ENCODE data around the gene ASTN1. TPM values are rescaled to one million over a fixed set of nuclear protein-coding genes. Genes with fewer than 3 reads are reported as not detected.

The ASTN1 gene
- total RNA-seq, 2 experiments from 2014 or later, result not detected

DNA sequence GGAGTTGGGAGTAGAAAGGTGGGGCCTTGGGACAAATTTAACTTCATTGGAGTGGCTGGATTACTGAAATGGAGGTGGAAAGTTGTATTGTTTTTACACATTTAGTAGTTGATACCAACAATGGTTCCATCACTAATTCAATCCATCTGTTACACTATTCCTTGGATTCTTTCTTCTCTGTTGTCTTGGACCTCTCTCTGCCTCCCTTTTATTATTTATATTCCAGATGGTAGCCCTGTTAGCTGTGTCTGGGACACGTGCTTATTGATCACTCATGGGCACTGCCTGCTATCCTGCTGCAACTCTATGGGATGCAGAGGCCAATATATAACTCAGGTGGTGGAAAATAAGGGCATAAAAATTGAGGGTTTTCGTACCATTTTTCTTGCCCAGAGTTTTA lies 355.2 kb downstream of the ASTN1 start:
- POLR2A ChIA-PET, result no interaction called here
- Histone ChIP-seq H3K9me3 (ENCODE audit: low read length) (no peaks in the 10 kb centered on the region), H3K4me1 (ENCODE audit: insufficient read depth, low read length, poor library complexity, severe bottlenecking) (no peaks in the 10 kb centered on the region), H3K9me2 (ENCODE audit: insufficient read depth, low read length) (no peaks in the 10 kb centered on the region), H3K4me2 (ENCODE audit: low read length) (no peak overlapping the region), H3K79me2 (ENCODE audit: insufficient read depth, low read depth, low read length) (no peaks in the 10 kb centered on the region), H3K4me3 (ENCODE audit: low read depth, low read length, poor library complexity, severe bottlenecking) (no peak overlapping the region), H4K20me1 (ENCODE audit: insufficient read depth, low read length) (no peaks in the 10 kb centered on the region), H2AFZ (ENCODE audit: low read length) (no peak overlapping the region), H3K36me3 (ENCODE audit: insufficient read depth, low read length) (no peaks in the 10 kb centered on the region), H3K27ac (ENCODE audit: low read depth, low read length, poor library complexity, severe bottlenecking) (no peak overlapping the region)
- no TSS peak for BruUV-seq (replicated peaks)
- no peak for DNase-seq (ENCODE audit: low spot score)
- intact Hi-C loops (cut with micrococcal nuclease; ENCODE audit: unreplicated experiment), result no loop called here
- CTCF ChIA-PET (ENCODE audit: unreplicated experiment), result no interaction called here
- TF ChIP-seq, protein P1, sequence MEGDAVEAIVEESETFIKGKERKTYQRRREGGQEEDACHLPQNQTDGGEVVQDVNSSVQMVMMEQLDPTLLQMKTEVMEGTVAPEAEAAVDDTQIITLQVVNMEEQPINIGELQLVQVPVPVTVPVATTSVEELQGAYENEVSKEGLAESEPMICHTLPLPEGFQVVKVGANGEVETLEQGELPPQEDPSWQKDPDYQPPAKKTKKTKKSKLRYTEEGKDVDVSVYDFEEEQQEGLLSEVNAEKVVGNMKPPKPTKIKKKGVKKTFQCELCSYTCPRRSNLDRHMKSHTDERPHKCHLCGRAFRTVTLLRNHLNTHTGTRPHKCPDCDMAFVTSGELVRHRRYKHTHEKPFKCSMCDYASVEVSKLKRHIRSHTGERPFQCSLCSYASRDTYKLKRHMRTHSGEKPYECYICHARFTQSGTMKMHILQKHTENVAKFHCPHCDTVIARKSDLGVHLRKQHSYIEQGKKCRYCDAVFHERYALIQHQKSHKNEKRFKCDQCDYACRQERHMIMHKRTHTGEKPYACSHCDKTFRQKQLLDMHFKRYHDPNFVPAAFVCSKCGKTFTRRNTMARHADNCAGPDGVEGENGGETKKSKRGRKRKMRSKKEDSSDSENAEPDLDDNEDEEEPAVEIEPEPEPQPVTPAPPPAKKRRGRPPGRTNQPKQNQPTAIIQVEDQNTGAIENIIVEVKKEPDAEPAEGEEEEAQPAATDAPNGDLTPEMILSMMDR (conservative IDR thresholded peaks at IDR 0.05; ENCODE audit: low read length), result no peak
- TF ChIP-seq EZH2phosphoT487 (IDR thresholded peaks at IDR 0.05; ENCODE audit: borderline replicate concordance, low read depth, low read length), result no peak

Small RNA genes within 50 kb of the gene (microRNA-seq; reads per million reads assigned to microRNA genes)
- not detected for gene MIR488 (ENCODE audit: borderline replicate concordance)

Small RNA genes within 50 kb of the gene (small RNA-seq; reads per million reads assigned to genes)
- gene MIR488, result not detected

Other genes starting within 250 kb of the ASTN1 start
- not detected in 2 replicates for gene BRINP2, start 6.2 kb upstream of the ASTN1 start, total RNA-seq (2014; rRNA removed; shearing (Covaris generic))
- not detected in 2 replicates for gene BRINP2, start 6.2 kb upstream of the ASTN1 start, total RNA-seq (2022)

Data from OCI-LY7 (cell line).